ENCODE results near the gene PFN1.

GRCh38 chr17:4913994-4914393 is 34.3 kb downstream of the PFN1 start:
- TF ChIP-seq CTCF (IDR thresholded peaks at IDR 0.05), result no peak
- no peak for TF ChIP-seq POLR2A (IDR thresholded peaks at IDR 0.05)
- TF ChIP-seq POLR2AphosphoS5 (IDR thresholded peaks at IDR 0.05), result no peak
- no peak for TF ChIP-seq EP300 (IDR thresholded peaks at IDR 0.05)
